Esophagus (tissue), 2 donors: ENCODE measurements around the gene PDE4B. TPM values are rescaled to one million over a fixed set of nuclear protein-coding genes. Genes with fewer than 3 reads are reported as not detected.

Source experiments
- H3K27ac ChIP-seq, 2 donors: one replicate each; pipeline ENCODE4 v1.5.1; 2013; ENCODE audit warnings: low read depth in 2 of 2, mild to moderate bottlenecking in 2 of 2, inconsistent platforms in 1 of 2, low read length in 1 of 2, moderate library complexity in 1 of 2
- H3K27me3 ChIP-seq, 2 donors: one replicate each; pipeline ENCODE4 v1.6.1; 2013; ENCODE audit warnings: low read length in 2 of 2, control low read depth in 1 of 2, mild to moderate bottlenecking in 1 of 2; ENCODE audit not compliant: insufficient read depth in 2 of 2, control insufficient read depth in 1 of 2
- H3K36me3 ChIP-seq, 2 donors: one replicate each; pipeline ENCODE4 v1.6.1; 2013; ENCODE audit warnings: low read length in 1 of 2; ENCODE audit not compliant: control insufficient read depth in 2 of 2, insufficient read depth in 2 of 2
- H3K4me1 ChIP-seq, 2 donors: one replicate each; pipeline ENCODE4 v1.6.1; 2013; ENCODE audit warnings: low read length in 1 of 2; ENCODE audit not compliant: control insufficient read depth in 2 of 2, insufficient read depth in 2 of 2
- H3K4me3 ChIP-seq, 2 donors: one replicate each; pipeline ENCODE4 v1.5.1; 2013; ENCODE audit warnings: low read length in 2 of 2, mild to moderate bottlenecking in 2 of 2, low read depth in 1 of 2, moderate library complexity in 1 of 2
- H3K9me3 ChIP-seq, 2 donors: one replicate each; pipeline ENCODE4 v1.6.1; 2013; ENCODE audit warnings: mild to moderate bottlenecking in 2 of 2, low read depth in 1 of 2, low read length in 1 of 2, moderate library complexity in 1 of 2; ENCODE audit not compliant: control insufficient read depth in 2 of 2, insufficient read depth in 1 of 2
- WGBS, 2 donors: extraction: QIAGEN DNeasy Blood & Tissue Kit; methylation state at CpG; one replicate each; pipeline ENCODE4 v1.1.7; 2013; 5-methylcytosine and 5-hydroxymethylcytosine counted together
- polyA plus RNA-seq, 2 donors: library from polyadenylated mRNA; stranded (reverse); fragments of 200-250 nt; gene quantifications; one replicate each; pipeline ENCODE4 v1.2.3, GENCODE V29; 2013
- donor health status: healthy with polysubstance abuse.
- donor health status: Bipolar disorder and iron deficiency.

PDE4B gene
- polyA plus RNA-seq, 2 donors = 0.51 to 1.4 TPM

DNA sequence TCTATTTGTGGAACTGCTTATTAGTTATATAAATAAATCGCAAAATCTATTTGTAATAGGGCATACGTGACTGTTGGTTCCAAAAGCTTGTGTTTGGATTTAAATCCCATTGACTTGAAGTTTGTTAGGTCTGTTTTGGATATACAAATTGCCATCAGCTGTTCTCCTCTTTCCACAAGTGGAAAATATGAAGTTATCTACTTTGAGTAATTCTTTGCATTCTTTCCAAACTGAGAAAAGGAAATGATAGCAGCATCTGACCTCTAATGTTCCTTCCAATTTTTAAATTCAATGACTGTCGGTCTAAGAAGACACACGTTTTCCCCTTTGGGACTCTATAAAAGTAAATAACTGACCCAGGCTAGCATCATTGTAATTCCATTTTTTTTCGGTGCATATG is 575.6 kb downstream of the PDE4B start:
- Histone ChIP-seq H3K27ac (no peak overlapping the region), H3K4me3 (no peak overlapping the region), H3K9me3 (no peaks in the 10 kb centered on the region), H3K36me3 (peaks cover 0 to 7% of the 10 kb centered on the region in 2 donors), H3K4me1 (peaks cover 0 to 3% of the 10 kb centered on the region in 2 donors), H3K27me3 (no peaks in the 10 kb centered on the region)
- WGBS, 2 donors = 75 to 83% methylated on average over 5 of the region's 5 CpGs

DNA sequence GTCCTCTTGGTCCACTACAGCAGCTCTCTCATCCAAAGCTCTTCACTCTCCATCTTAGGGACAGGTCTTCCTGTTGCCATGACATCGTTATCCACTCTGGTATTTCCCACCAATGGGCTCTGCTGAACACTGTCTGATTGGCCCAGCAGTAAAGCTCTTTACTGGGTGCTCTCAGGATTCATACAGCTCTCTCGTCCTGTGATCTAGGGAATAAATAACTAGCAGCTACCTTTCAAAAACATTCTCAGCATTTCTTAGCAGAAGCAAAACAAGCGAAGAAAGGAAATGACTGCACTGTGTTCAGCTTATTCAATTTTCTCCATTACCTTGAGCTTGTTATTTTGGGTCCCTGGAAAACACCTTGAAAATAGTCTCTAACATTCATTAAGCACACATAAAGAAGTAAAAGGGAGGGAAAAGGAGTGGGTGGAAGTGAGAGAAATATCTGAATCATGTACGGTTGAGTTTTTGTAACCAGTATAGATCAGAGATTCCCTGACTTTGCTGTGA is 577.8 kb downstream of the PDE4B start:
- WGBS, 2 donors = 77 to 82% methylated on average over 4 of the region's 4 CpGs
- H3K9me3 ChIP-seq = no peaks in the 10 kb centered on the region
- H3K4me1 ChIP-seq = peaks cover 0 to 3% of the 10 kb centered on the region in 2 donors
- H3K27ac ChIP-seq = no peak overlapping the region
- no peaks in the 10 kb centered on the region for H3K27me3 ChIP-seq
- H3K4me3 ChIP-seq = no peak overlapping the region
- peaks cover 0 to 2% of the 10 kb centered on the region in 2 donors for H3K36me3 ChIP-seq

GRCh38 chr1:66371233-66372005 is 578.7 kb downstream of the PDE4B start:
- Histone ChIP-seq H3K9me3 (no peaks in the 10 kb centered on the region), H3K27ac (peak overlapping the region in 1 of 2 donors; percentile 13), H3K4me3 (no peak overlapping the region), H3K27me3 (no peaks in the 10 kb centered on the region), H3K4me1 (peaks cover 0 to 3% of the 10 kb centered on the region in 2 donors), H3K36me3 (peaks cover 0 to 2% of the 10 kb centered on the region in 2 donors)
- 54 to 58% methylated on average over 7 of the region's 7 CpGs for WGBS, 2 donors

DNA sequence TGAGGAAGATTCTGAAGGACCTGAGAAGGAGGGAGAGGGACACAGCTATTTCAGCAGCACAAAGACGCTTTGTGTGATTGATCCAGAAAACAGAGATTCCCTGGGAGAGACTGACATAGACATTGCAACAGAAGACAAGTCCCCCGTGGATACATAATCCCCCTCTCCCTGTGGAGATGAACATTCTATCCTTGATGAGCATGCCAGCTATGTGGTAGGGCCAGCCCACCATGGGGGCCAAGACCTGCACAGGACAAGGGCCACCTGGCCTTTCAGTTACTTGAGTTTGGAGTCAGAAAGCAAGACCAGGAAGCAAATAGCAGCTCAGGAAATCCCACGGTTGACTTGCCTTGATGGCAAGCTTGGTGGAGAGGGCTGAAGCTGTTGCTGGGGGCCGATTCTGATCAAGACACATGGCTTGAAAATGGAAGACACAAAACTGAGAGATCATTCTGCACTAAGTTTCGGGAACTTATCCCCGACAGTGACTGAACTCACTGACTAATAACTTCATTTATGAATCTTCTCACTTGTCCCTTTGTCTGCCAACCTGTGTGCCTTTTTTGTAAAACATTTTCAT is 579.9 kb downstream of the PDE4B start:
- no peaks in the 10 kb centered on the region for H3K9me3 ChIP-seq
- H3K36me3 ChIP-seq = peaks cover 0 to 2% of the 10 kb centered on the region in 2 donors
- H3K27me3 ChIP-seq = no peaks in the 10 kb centered on the region
- peaks cover 0 to 3% of the 10 kb centered on the region in 2 donors for H3K4me1 ChIP-seq
- no peak overlapping the region for H3K4me3 ChIP-seq
- peak overlapping the region in 1 of 2 donors; percentile 10 for H3K27ac ChIP-seq
- 72 to 80% methylated on average over 6 of the region's 6 CpGs for WGBS, 2 donors

- peak overlapping the region in 1 of 2 donors; percentile 49 for H3K27ac ChIP-seq
- no peaks in the 10 kb centered on the region for H3K27me3 ChIP-seq
- WGBS, 2 donors = 75 to 84% methylated on average over 4 of the region's 4 CpGs
- peaks cover 0 to 3% of the 10 kb centered on the region in 2 donors for H3K4me1 ChIP-seq
- no peaks in the 10 kb centered on the region for H3K9me3 ChIP-seq
- no peak overlapping the region for H3K4me3 ChIP-seq
- H3K36me3 ChIP-seq = peaks cover 0 to 2% of the 10 kb centered on the region in 2 donors
Observed at GRCh38 chr1:66373157-66373591, 580.5 kb downstream of the PDE4B start.

- no peak overlapping the region for H3K27ac ChIP-seq
- H3K9me3 ChIP-seq = no peaks in the 10 kb centered on the region
- WGBS, 2 donors = 78 to 86% methylated on average over 2 of the region's 2 CpGs
- H3K36me3 ChIP-seq = peaks cover 0 to 2% of the 10 kb centered on the region in 2 donors
- H3K4me3 ChIP-seq = no peak overlapping the region
- H3K27me3 ChIP-seq = no peaks in the 10 kb centered on the region
- peaks cover 0 to 3% of the 10 kb centered on the region in 2 donors for H3K4me1 ChIP-seq
Observed at GRCh38 chr1:66374148-66374547, 581.5 kb downstream of the PDE4B start.

DNA sequence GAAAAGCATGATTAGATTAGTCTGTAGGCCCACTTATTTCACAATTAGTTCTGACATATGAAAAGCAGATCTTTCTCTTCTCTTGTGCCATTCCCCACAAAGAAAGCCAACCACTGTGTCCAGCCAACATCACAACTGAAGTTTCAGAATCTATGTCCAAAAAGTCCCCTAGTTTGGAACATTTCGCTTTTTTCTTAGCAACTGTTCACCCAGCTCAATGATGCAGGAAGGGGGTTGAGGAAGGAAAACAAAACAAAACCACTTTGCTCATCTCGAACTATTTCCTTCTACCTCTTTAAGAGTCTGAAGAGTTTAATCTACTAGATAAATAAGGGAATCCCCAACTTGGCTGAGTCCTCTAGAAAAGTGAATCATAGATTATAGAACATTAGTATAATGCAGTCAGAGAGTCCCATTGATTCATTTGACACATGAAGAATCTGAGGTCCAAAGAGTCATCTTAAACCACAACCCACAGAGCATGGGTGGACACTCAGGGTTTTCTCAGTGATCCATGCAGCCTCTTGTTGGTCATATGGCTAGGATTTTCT is 581.9 kb downstream of the PDE4B start:
- Histone ChIP-seq H3K4me3 (no peak overlapping the region), H3K27ac (no peak overlapping the region), H3K9me3 (no peaks in the 10 kb centered on the region), H3K27me3 (no peaks in the 10 kb centered on the region), H3K36me3 (peaks cover 0 to 2% of the 10 kb centered on the region in 2 donors), H3K4me1 (peaks cover 0 to 3% of the 10 kb centered on the region in 2 donors)
- 28 to 36% methylated on average over 2 of the region's 2 CpGs for WGBS, 2 donors

- Histone ChIP-seq H3K9me3 (no peaks in the 10 kb centered on the region), H3K36me3 (peaks cover 0 to 2% of the 10 kb centered on the region in 2 donors), H3K4me3 (no peak overlapping the region), H3K27ac (no peak overlapping the region), H3K27me3 (no peaks in the 10 kb centered on the region), H3K4me1 (peaks cover 0 to 3% of the 10 kb centered on the region in 2 donors)
- 53 to 54% methylated on average over 2 of the region's 2 CpGs for WGBS, 2 donors
Observed at GRCh38 chr1:66375125-66375524, 582.4 kb downstream of the PDE4B start.

GRCh38 chr1:66380452-66381212 is 587.9 kb downstream of the PDE4B start:
- no peaks in the 10 kb centered on the region for H3K27me3 ChIP-seq
- no peaks in the 10 kb centered on the region for H3K36me3 ChIP-seq
- H3K9me3 ChIP-seq = no peaks in the 10 kb centered on the region
- H3K27ac ChIP-seq = no peak overlapping the region
- H3K4me1 ChIP-seq = peaks cover 0 to 2% of the 10 kb centered on the region in 2 donors
- 58 to 64% methylated on average over 3 of the region's 3 CpGs for WGBS, 2 donors
- H3K4me3 ChIP-seq = no peak overlapping the region
